Heart left ventricle (tissue), 13 donors: Measurements from ENCODE around the gene TTLL9.

ENCODE experiments used
- POLR2A ChIP-seq, 2 donors: fragments of 450-650 bp; IDR thresholded peaks; one replicate each; pipeline ENCODE4 v1.6.1; 2017; ENCODE audit warnings: antibody characterized with exemption in 2 of 2, mild to moderate bottlenecking in 2 of 2, moderate library complexity in 2 of 2
- TF ChIP-seq, protein P1 (sequence below), 12 donors: fragments of 200-600 bp; sonication (generic) in 4 of 12; IDR thresholded peaks; one replicate each; pipeline versions ENCODE4 v1.5.0 to v1.8.0; 2018 to 2022; ENCODE audit warnings: antibody characterized with exemption in 12 of 12, mild to moderate bottlenecking in 5 of 12
- donor health status: ischemic (EF 13 %, LVEDD 7.1; RV severe dilation, severe dysfunction).
- donor health status: DM: no; HTN: yes; CAD: no.
- donor health status: DM: no; HTN: no; CAD: no.
- donor health status: ischemic (EF 25% LVEDD 6.9; RV normal size, moderate dysfunction).
- donor health status: ischemic (EF 25% LVEDD 5.7; RV mildly dilated, moderate dysfunction).
- donor health status: ischemic (EF 35%, LVEDD 5.7; RV mildly dilated, moderate dysfunction).
- donor health status: nonischemic (EF 11% LVEDD 7.7; RV severe dilation, severe dysfunction).
- donor health status: DM: yes; HTN: yes; CAD: no.
- donor health status: PGD.
- donor health status: ischemic (EF 29% LVEDD 5.4; RV normal size, mild dysfunction).
- donor health status: nonischemic (EF 23%, LVEDD 6.1; RV moderate dilation, normal function).

DNA sequence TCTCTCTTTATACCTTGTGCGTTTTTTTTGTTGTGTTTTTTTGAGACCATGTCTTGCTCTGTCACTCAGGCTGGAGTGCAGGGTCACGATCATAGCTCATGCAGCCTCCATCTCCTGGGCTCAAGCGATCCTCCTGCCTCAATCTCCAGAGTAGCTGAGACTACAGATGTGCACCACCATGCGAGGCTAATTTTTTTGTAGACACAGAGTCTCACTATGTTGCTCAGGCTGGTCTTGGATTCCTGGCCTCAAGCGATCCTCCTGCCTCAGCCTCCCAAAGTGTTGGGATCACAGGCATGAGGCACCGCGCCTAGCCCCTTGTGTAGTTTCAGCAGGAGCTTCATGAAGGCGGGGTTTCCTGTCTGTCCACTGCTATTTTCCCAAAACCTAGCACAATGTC, 54.1 kb downstream of the TTLL9 start:
- TF ChIP-seq POLR2A (IDR thresholded peaks at IDR 0.05) = no peak
- TF ChIP-seq, protein P1, sequence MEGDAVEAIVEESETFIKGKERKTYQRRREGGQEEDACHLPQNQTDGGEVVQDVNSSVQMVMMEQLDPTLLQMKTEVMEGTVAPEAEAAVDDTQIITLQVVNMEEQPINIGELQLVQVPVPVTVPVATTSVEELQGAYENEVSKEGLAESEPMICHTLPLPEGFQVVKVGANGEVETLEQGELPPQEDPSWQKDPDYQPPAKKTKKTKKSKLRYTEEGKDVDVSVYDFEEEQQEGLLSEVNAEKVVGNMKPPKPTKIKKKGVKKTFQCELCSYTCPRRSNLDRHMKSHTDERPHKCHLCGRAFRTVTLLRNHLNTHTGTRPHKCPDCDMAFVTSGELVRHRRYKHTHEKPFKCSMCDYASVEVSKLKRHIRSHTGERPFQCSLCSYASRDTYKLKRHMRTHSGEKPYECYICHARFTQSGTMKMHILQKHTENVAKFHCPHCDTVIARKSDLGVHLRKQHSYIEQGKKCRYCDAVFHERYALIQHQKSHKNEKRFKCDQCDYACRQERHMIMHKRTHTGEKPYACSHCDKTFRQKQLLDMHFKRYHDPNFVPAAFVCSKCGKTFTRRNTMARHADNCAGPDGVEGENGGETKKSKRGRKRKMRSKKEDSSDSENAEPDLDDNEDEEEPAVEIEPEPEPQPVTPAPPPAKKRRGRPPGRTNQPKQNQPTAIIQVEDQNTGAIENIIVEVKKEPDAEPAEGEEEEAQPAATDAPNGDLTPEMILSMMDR (IDR thresholded peaks at IDR 0.05) = no peak
